Common myeloid progenitor, CD34-positive (primary cell): ENCODE results near the gene METTL24. TPM values are rescaled to one million over a fixed set of nuclear protein-coding genes. Genes with fewer than 3 reads are reported as not detected.
A peak's percentile ranks its signal among the peaks of the same experiment; 100 is the strongest.

ENCODE experiments used
- CTCF ChIA-PET: fragments of 350-600 bp; sonication (Branson Sonifier 250); formaldehyde crosslinking; loops from one replicate; lab custom pipeline; 2021; ENCODE audit warnings: antibody characterized with exemption; lab: Charles Lee
- POLR2A ChIA-PET: fragments of 350-600 bp; sonication (Branson Sonifier 250); formaldehyde crosslinking; loops from one replicate; lab custom pipeline; 2021; ENCODE audit warnings: antibody characterized with exemption; lab: Charles Lee
- DNase-seq, 3 donors: peaks; one replicate each; pipeline versions ENCODE4 v3.0.0 to v3.0.0-alpha.2; 2013
- H3K27ac ChIP-seq, 2 experiments: 1 replicate in 1 of 2; 2 replicates in 1 of 2; pipeline ENCODE4 v1.7.0; 2013; ENCODE audit warnings: inconsistent platforms in 2 of 2, low read length in 2 of 2, mild to moderate bottlenecking in 2 of 2, low read depth in 1 of 2, moderate library complexity in 1 of 2; ENCODE audit not compliant: severe bottlenecking in 2 of 2, insufficient read depth in 1 of 2, poor library complexity in 1 of 2
- H3K27me3 ChIP-seq, 5 experiments: replicated peaks in 2 of 5; 1 replicate in 3 of 5; 2 replicates in 2 of 5; pipeline versions ENCODE4 v1.6.1 to v1.7.0; 2013; ENCODE audit warnings: low read length in 4 of 5, mild to moderate bottlenecking in 2 of 5, moderate library complexity in 2 of 5, inconsistent platforms in 1 of 5; ENCODE audit not compliant: insufficient read depth in 5 of 5, control insufficient read depth in 4 of 5
- H3K36me3 ChIP-seq, 4 experiments: 1 replicate in 2 of 4; 2 replicates in 2 of 4; pipeline versions ENCODE4 v1.6.1 to v1.7.0; 2013; ENCODE audit warnings: low read length in 3 of 4, control low read depth in 1 of 4, mild to moderate bottlenecking in 1 of 4; ENCODE audit not compliant: control insufficient read depth in 4 of 4, insufficient read depth in 4 of 4
- H3K4me1 ChIP-seq, 4 experiments: 1 replicate in 3 of 4; 2 replicates in 1 of 4; pipeline versions ENCODE4 v1.6.1 to v1.7.1; 2013; ENCODE audit warnings: low read length in 3 of 4, mild to moderate bottlenecking in 3 of 4, control low read depth in 1 of 4, inconsistent platforms in 1 of 4, moderate library complexity in 1 of 4; ENCODE audit not compliant: control insufficient read depth in 4 of 4, insufficient read depth in 4 of 4; ENCODE audit errors: control extremely low read depth in 1 of 4
- H3K4me3 ChIP-seq, 7 experiments: 1 replicate in 4 of 7; 2 replicates in 3 of 7; pipeline versions ENCODE4 v1.5.1 to v1.7.0; 2013; ENCODE audit warnings: mild to moderate bottlenecking in 7 of 7, low read length in 6 of 7, moderate library complexity in 6 of 7, inconsistent platforms in 2 of 7, low read depth in 2 of 7, control low read depth in 1 of 7; ENCODE audit not compliant: insufficient read depth in 4 of 7, control insufficient read depth in 1 of 7; ENCODE audit errors: extremely low read depth in 1 of 7
- H3K9me3 ChIP-seq, 5 experiments: 1 replicate in 4 of 5; 2 replicates in 1 of 5; pipeline versions ENCODE4 v1.6.1 to v1.7.1; 2013; ENCODE audit warnings: low read length in 4 of 5, mild to moderate bottlenecking in 2 of 5, inconsistent platforms in 1 of 5, low read depth in 1 of 5, moderate library complexity in 1 of 5; ENCODE audit not compliant: control insufficient read depth in 4 of 5, insufficient read depth in 2 of 5; ENCODE audit errors: control extremely low read depth in 1 of 5
- WGBS: methylation state at CpG from one replicate; pipeline ENCODE4 v1.1.5; 2013; ENCODE audit not compliant: insufficient coverage; 5-methylcytosine and 5-hydroxymethylcytosine counted together
- polyA plus RNA-seq: library from polyadenylated mRNA; unstranded; fragments of 120-200 nt; gene quantifications from one replicate; pipeline ENCODE4 v1.2.1, GENCODE V29; 2013

Gene METTL24, protein sequence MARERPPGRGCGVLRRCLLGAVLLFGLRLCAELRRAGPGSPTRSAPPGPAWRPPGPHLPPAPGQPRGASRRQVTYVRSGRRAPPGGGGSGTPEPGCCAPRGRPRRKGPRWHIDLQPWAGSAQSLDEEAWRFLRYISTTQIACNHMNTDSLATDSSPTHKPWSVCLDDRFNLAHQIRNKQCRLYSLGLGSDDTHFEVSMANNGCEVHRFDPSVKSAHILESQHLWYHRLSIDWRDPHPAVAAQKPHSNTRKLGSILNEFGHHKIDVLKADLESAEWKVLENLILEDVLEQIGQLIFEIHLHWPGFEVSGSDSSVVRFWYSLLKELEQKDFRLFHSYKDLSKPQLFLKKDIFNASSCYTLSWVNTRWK
- 1.2 TPM for polyA plus RNA-seq

- Histone ChIP-seq H3K4me1 (peaks cover 0 to 21% (median 15%) of the 10 kb centered on the region in 4 experiments), H3K36me3 (no peaks in the 10 kb centered on the region), H3K27ac (no peak within 1 kb of the TSS), H3K4me3 (peak within 1 kb of the TSS; percentile 46 to 84 (median 63)), H3K9me3 (no peaks in the 10 kb centered on the region), H3K27me3 (peaks cover 0 to 5% (median 0%) of the 10 kb centered on the region in 5 experiments)
- ChIA-PET POLR2A (no interaction called here), CTCF (interaction anchor here (1.2 to 1.4 kb wide), 2 partner anchors 11 to 34 kb away, joined by 3 to 5 read pairs; no protein-coding TSS in a partner anchor)
- DNase-seq = peak; percentile 35 to 74 (median 65)
- under 1% methylated on average over 97 of the region's 107 CpGs for WGBS
Observed at GRCh38 chr6:110357664-110358552, at the start of gene METTL24. Gene METTL24, minus strand, starts transcription at chr6:110358349. Its CDS starts 77 bp downstream, at chr6:110358272.

DNA sequence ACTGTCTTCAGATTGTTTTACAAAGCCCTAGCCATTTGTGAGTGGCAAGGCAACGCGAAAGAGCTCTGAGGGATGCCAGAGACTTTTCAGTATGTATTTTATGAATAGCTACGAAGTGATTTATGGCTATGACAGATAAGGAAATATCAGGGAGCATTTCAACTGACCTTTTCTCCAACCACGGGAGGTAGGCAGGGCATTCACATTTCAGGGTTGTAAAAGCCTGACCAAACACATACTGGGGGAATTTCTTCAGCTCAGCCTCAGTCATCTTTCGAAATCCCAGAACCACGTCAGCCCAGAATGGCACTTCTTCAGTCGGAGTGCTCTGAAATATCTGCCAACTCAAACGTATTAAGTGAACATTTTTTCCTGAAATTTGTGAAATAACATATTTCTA lies 46.5 kb upstream of the METTL24 start:
- no peak overlapping the region for H3K27ac ChIP-seq
- WGBS = 65% methylated on average over 5 of the region's 8 CpGs
- CTCF ChIA-PET = interaction anchor here (1.3 kb wide), 1 partner anchor 9 kb away, joined by 3 read pairs; no protein-coding TSS in a partner anchor
- no peak for DNase-seq
- H3K4me1 ChIP-seq = peaks cover 0 to 10% (median 3%) of the 10 kb centered on the region in 4 experiments
- POLR2A ChIA-PET = no interaction called here
- H3K9me3 ChIP-seq = no peaks in the 10 kb centered on the region
- H3K27me3 ChIP-seq = no peaks in the 10 kb centered on the region
- peaks cover 0 to 15% (median 0%) of the 10 kb centered on the region in 4 experiments for H3K36me3 ChIP-seq
- H3K4me3 ChIP-seq = no peak overlapping the region

DNA sequence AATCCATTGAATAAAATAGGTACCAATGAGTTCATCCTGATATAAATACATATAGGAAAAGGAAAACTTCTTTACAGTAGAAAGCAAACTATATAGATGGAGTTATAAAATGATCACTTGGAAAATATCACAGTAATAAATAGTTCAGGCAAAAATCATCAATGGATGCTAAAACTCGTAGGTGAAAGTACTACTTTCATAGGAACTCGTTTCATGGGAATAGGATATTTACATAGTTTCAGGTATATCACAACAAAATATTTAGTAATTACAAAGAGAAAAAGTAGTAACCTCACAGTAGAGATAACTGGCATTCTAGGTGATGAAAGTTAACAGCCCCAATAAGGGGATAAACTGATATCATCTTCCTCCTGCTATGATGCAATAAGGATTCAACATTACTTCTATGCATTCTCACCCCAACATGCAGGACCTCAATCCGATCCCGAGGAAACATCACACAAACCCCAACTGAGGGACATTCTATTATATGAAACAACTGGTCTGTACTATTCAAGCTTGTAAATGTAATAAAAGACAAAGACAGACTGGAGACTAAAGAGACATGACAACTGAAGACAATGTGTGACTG lies 43.5 kb upstream of the METTL24 start:
- Histone ChIP-seq H3K9me3 (no peaks in the 10 kb centered on the region), H3K4me3 (no peak overlapping the region), H3K4me1 (peaks cover 0 to 18% (median 12%) of the 10 kb centered on the region in 4 experiments), H3K27ac (no peak overlapping the region), H3K36me3 (peaks cover 0 to 6% (median 0%) of the 10 kb centered on the region in 4 experiments), H3K27me3 (no peaks in the 10 kb centered on the region)
- WGBS = no CpG with 5 or more reads among the region's 4 CpGs
- POLR2A ChIA-PET = interaction anchor here (0.6 kb wide), 1 partner anchor 1315 kb away, joined by 3 read pairs; no protein-coding TSS in a partner anchor
- CTCF ChIA-PET = interaction anchor here (0.7 to 3.4 kb wide), 4 partner anchors 10 to 698 kb away, joined by 3 to 18 read pairs (median 6); partner anchors contain the start of gene DDO
- no peak for DNase-seq

GRCh38 chr6:110400208-110400607 lies 42.1 kb upstream of the METTL24 start:
- ChIA-PET CTCF (interaction anchor here (1.0 to 3.4 kb wide), 3 partner anchors 8 to 128 kb away, joined by 3 to 18 read pairs (median 4); no protein-coding TSS in a partner anchor), POLR2A (no interaction called here)
- no peak overlapping the region for H3K27ac ChIP-seq
- peaks cover 0 to 6% (median 0%) of the 10 kb centered on the region in 4 experiments for H3K36me3 ChIP-seq
- no peaks in the 10 kb centered on the region for H3K9me3 ChIP-seq
- no peaks in the 10 kb centered on the region for H3K27me3 ChIP-seq
- peaks cover 0 to 21% (median 12%) of the 10 kb centered on the region in 4 experiments for H3K4me1 ChIP-seq
- H3K4me3 ChIP-seq = peak overlapping the region in 4 of 7 experiments; percentile 30 to 68 (median 55)
- DNase-seq = no peak
- WGBS = 93% methylated on average over 17 of the region's 18 CpGs

DNA sequence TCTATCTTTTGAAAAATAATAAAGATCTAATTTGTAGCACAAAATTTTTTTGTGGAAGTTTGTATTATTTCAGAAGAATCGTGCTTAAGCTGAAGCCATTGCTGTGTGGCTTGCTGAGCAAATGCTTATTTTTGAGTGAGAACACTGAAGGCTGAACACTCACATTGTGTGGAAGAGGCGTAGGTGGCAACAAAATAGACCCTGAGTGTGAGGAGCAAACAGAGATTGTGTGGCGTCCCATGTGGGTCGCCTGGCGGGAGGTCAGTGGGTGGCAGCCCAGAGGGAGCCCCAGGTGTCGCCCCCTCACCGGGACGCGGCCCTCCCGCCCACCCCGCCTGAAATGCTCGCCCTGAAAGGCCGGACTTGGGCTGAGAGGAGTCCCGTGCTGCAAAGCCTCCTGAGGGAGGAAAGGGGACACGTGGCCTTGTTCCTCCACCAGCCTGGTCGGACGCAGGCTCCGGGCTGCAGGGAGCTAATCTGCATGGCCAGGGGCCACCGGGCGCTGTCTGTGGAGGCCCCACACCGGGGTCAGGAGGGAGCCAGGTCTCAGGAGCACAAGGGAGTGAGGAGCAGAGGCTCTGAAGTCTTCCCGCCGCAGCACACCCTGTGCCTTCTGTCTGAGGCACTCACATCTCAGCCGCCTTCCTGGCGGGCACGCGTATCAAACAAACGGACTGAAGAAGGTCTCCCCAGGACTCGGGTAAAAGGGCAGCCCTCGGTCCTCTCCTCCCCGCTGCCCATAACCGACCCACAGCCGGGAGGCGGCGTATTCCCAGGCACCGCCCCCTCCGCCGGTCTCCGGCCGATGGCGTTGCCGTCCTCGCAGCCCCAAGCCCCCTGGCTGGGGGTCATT lies 41.3 kb upstream of the METTL24 start:
- Histone ChIP-seq H3K4me3 (peak overlapping the region in 5 of 7 experiments; percentile 17 to 68 (median 45)), H3K36me3 (peaks cover 0 to 5% (median 0%) of the 10 kb centered on the region in 4 experiments), H3K27me3 (no peaks in the 10 kb centered on the region), H3K27ac (peak overlapping the region in 1 of 2 experiments; percentile 28), H3K4me1 (peaks cover 0 to 18% (median 10%) of the 10 kb centered on the region in 4 experiments), H3K9me3 (no peaks in the 10 kb centered on the region)
- whole genome bisulfite sequencing = 91% methylated on average over 31 of the region's 43 CpGs
- CTCF ChIA-PET = interaction anchor here (1.6 kb wide), 1 partner anchor 9 kb away, joined by 4 read pairs; no protein-coding TSS in a partner anchor
- DNase-seq = no peak
- POLR2A ChIA-PET = interaction anchor here (0.6 kb wide), 1 partner anchor 109 kb away, joined by 3 read pairs; no protein-coding TSS in a partner anchor
